Measurements from ENCODE around the gene GLRX5.
A peak's percentile ranks its signal among the peaks of the same experiment; 100 is the strongest.

Gene GLRX5

GRCh38 chr14:95536671-95537070, 1.8 kb downstream of the GLRX5 start:
- DNase-seq = peak in 1 of 2 experiments; percentile 31

- no peak for DNase-seq
Observed at GRCh38 chr14:95537298-95538089, 2.6 kb downstream of the GLRX5 start.

- DNase-seq = no peak
Observed at GRCh38 chr14:95538801-95539509, 4.1 kb downstream of the GLRX5 start.

- DNase-seq = no peak
Observed at GRCh38 chr14:95540236-95540855, 5.5 kb downstream of the GLRX5 start.

- no peak for DNase-seq
Observed at GRCh38 chr14:95541346-95541745, 6.5 kb downstream of the GLRX5 start.

GRCh38 chr14:95541932-95542930, 7.4 kb downstream of the GLRX5 start:
- DNase-seq = no peak

GRCh38 chr14:95543021-95543420, 8.2 kb downstream of the GLRX5 start:
- no peak for DNase-seq

- DNase-seq = no peak
Observed at GRCh38 chr14:95544588-95544987, 9.7 kb downstream of the GLRX5 start.

GRCh38 chr14:95545515-95546168, 10.8 kb downstream of the GLRX5 start:
- DNase-seq = no peak

- DNase-seq = no peak
Observed at GRCh38 chr14:95547272-95547625, 12.4 kb downstream of the GLRX5 start.

- DNase-seq = no peak
Observed at GRCh38 chr14:95547626-95548327, 12.9 kb downstream of the GLRX5 start.

GRCh38 chr14:95548328-95548929, 13.6 kb downstream of the GLRX5 start:
- no peak for DNase-seq

GRCh38 chr14:95549656-95550585, 15.1 kb downstream of the GLRX5 start:
- no peak for DNase-seq

- DNase-seq = no peak
Observed at GRCh38 chr14:95551435-95551834, 16.6 kb downstream of the GLRX5 start.

GRCh38 chr14:95553141-95553540, 18.3 kb downstream of the GLRX5 start:
- DNase-seq = no peak

- no peak for DNase-seq
Observed at GRCh38 chr14:95555053-95555452, 20.2 kb downstream of the GLRX5 start.

GRCh38 chr14:95557291-95557690, 22.4 kb downstream of the GLRX5 start:
- no peak for DNase-seq

GRCh38 chr14:95557832-95558231, 23.0 kb downstream of the GLRX5 start:
- DNase-seq = no peak

GRCh38 chr14:95559203-95559602, 24.4 kb downstream of the GLRX5 start:
- DNase-seq = no peak

GRCh38 chr14:95561001-95561412, 26.2 kb downstream of the GLRX5 start:
- peak; percentile 75 to 93 for DNase-seq
